Esophagus muscularis mucosa (tissue), 4 donors: ENCODE data around the gene RAMP3.

Experiments
- EP300 ChIP-seq: sonication (generic); formaldehyde crosslinking; IDR thresholded peaks from one replicate; pipeline ENCODE4 v1.6.1; 2017; ENCODE audit warnings: antibody characterized with exemption
- POLR2A ChIP-seq: fragments of 450-650 bp; IDR thresholded peaks from one replicate; pipeline ENCODE4 v1.6.1; 2017; ENCODE audit warnings: antibody characterized with exemption, moderate library complexity, mild to moderate bottlenecking, low read depth
- POLR2AphosphoS5 ChIP-seq, 2 donors: sonication (generic); formaldehyde crosslinking; IDR thresholded peaks; one replicate each; pipeline ENCODE4 v1.6.1; 2017; ENCODE audit warnings: antibody characterized with exemption in 2 of 2
- TF ChIP-seq, protein P1 (sequence below), 3 experiments: fragments of 200-600 bp in 2 of 3; fragments of 450-650 bp in 1 of 3; sonication (generic) in 2 of 3; IDR thresholded peaks; one replicate each; pipeline ENCODE4 v1.5.1; 2017 to 2019; ENCODE audit warnings: antibody characterized with exemption in 3 of 3, mild to moderate bottlenecking in 2 of 3, moderate library complexity in 1 of 3

DNA sequence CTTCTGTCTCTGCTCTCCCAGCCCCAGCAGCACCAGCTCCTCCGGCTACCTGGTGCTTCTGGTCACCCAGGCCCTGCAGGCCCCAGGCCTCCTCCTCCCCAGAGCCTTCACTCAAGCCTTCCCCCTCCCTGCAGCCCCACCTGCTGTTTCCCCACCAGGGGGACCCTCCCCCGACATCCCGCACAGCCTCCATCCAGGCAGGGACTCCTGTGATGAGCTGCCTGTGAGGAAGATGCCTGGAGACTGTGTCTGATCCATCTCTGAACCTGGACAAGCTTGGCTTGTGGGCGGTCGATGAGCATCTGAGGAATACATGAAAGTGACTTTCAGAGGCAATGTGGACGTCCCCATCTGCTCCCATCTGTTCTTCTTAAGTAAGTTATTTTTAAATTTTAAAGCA lies 45.0 kb downstream of the RAMP3 start:
- TF ChIP-seq, protein P1, sequence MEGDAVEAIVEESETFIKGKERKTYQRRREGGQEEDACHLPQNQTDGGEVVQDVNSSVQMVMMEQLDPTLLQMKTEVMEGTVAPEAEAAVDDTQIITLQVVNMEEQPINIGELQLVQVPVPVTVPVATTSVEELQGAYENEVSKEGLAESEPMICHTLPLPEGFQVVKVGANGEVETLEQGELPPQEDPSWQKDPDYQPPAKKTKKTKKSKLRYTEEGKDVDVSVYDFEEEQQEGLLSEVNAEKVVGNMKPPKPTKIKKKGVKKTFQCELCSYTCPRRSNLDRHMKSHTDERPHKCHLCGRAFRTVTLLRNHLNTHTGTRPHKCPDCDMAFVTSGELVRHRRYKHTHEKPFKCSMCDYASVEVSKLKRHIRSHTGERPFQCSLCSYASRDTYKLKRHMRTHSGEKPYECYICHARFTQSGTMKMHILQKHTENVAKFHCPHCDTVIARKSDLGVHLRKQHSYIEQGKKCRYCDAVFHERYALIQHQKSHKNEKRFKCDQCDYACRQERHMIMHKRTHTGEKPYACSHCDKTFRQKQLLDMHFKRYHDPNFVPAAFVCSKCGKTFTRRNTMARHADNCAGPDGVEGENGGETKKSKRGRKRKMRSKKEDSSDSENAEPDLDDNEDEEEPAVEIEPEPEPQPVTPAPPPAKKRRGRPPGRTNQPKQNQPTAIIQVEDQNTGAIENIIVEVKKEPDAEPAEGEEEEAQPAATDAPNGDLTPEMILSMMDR (IDR thresholded peaks at IDR 0.05): no peak
- TF ChIP-seq EP300 (no peak), POLR2A (no peak), POLR2AphosphoS5 (IDR thresholded peaks at IDR 0.05) (no peak)
